Neural cell (in vitro differentiated cells): Measurements from ENCODE around the gene CRELD1. TPM values are rescaled to one million over a fixed set of nuclear protein-coding genes. Genes with fewer than 3 reads are reported as not detected.
A peak's percentile ranks its signal among the peaks of the same experiment; 100 is the strongest.

ENCODE experiments used
- H2AFZ ChIP-seq: fragments of 200-600, 300-800 bp; sonication (generic), shearing (Covaris generic); 2 replicates; pipeline ENCODE4 v1.6.0; 2014; ENCODE audit warnings: low read depth, mild to moderate bottlenecking, antibody characterized with exemption, low read length, moderate library complexity
- H3F3A ChIP-seq: fragments of 200-600 bp; shearing (Covaris generic); 2 replicates; pipeline ENCODE4 v1.6.1; 2016; ENCODE audit warnings: mild to moderate bottlenecking, moderate library complexity, mixed read lengths, antibody characterized with exemption, low read length; ENCODE audit not compliant: insufficient read depth, poor library complexity, severe bottlenecking
- H3K27ac ChIP-seq: fragments of 200-600, 300-800 bp; sonication (generic), shearing (Covaris generic); 2 replicates; pipeline ENCODE4 v1.5.1; 2014; ENCODE audit warnings: mild to moderate bottlenecking, low read length, moderate library complexity
- H3K27me3 ChIP-seq: fragments of 300-800, 200-600 bp; sonication (generic), shearing (Covaris generic); 2 replicates; pipeline ENCODE4 v1.6.0; 2014; ENCODE audit warnings: mild to moderate bottlenecking, low read depth, low read length, moderate library complexity; ENCODE audit not compliant: insufficient read depth
- H3K36me3 ChIP-seq: fragments of 300-800, 200-600 bp; sonication (generic), shearing (Covaris generic); 2 replicates; pipeline ENCODE4 v1.5.1; 2014; ENCODE audit warnings: mild to moderate bottlenecking, antibody characterized with exemption, low read length, moderate library complexity; ENCODE audit not compliant: insufficient read depth
- H3K4me2 ChIP-seq: fragments of 300-800, 200-600 bp; sonication (generic), shearing (Covaris generic); 2 replicates; pipeline ENCODE4 v1.6.0; 2014; ENCODE audit warnings: mild to moderate bottlenecking, low read length
- H3K4me3 ChIP-seq: fragments of 300-800, 200-600 bp; sonication (generic), shearing (Covaris generic); 2 replicates; pipeline ENCODE4 v1.5.1; 2014; ENCODE audit warnings: mild to moderate bottlenecking, low read length, moderate library complexity
- H3K79me2 ChIP-seq: fragments of 200-600 bp; shearing (Covaris generic); replicated peaks from 2 replicates; pipeline ENCODE4 v1.6.0; 2014; ENCODE audit warnings: mild to moderate bottlenecking, low read length, moderate library complexity; ENCODE audit not compliant: insufficient read depth
- H3K9ac ChIP-seq: fragments of 300-800, 200-600 bp; sonication (generic), shearing (Covaris generic); 2 replicates; pipeline ENCODE4 v1.6.1; 2016; ENCODE audit warnings: mild to moderate bottlenecking, low read length, mixed read lengths
- H3K9me2 ChIP-seq: fragments of 200-600 bp; shearing (Covaris generic); 2 replicates; pipeline ENCODE4 v1.6.1; 2016; ENCODE audit warnings: mild to moderate bottlenecking, low read length, mixed read lengths; ENCODE audit not compliant: insufficient read depth
- H3K9me3 ChIP-seq: fragments of 200-600, 300-800 bp; sonication (generic), shearing (Covaris generic); 2 replicates; pipeline ENCODE4 v1.6.1; 2016; ENCODE audit warnings: mild to moderate bottlenecking, mixed run types, low read length, moderate library complexity, mixed read lengths
- H4K20me1 ChIP-seq: fragments of 200-600 bp; shearing (Covaris generic); 2 replicates; pipeline ENCODE4 v1.6.1; 2016; ENCODE audit warnings: mild to moderate bottlenecking, mixed run types; ENCODE audit not compliant: insufficient read depth
- EP300 ChIP-seq: fragments of 450-650 bp; conservative IDR thresholded peaks from 2 replicates; pipeline ENCODE4 v1.6.1; 2014; ENCODE audit warnings: antibody characterized with exemption, mild to moderate bottlenecking, moderate library complexity; ENCODE audit not compliant: poor library complexity, severe bottlenecking
- EZH2 ChIP-seq: fragments of 200-600, 300-800 bp; shearing (Covaris generic), sonication (generic); IDR thresholded peaks from 2 replicates; pipeline ENCODE4 v1.6.1; 2014; ENCODE audit warnings: antibody characterized with exemption, low read length, borderline replicate concordance, mild to moderate bottlenecking; ENCODE audit not compliant: insufficient read depth, poor library complexity, severe bottlenecking
- MXI1 ChIP-seq: fragments of 450-650 bp; conservative IDR thresholded peaks from 2 replicates; pipeline ENCODE4 v1.6.1; 2014; ENCODE audit warnings: antibody characterized with exemption, mild to moderate bottlenecking; ENCODE audit not compliant: poor library complexity, severe bottlenecking
- POLR2AphosphoS5 ChIP-seq: IDR thresholded peaks from 2 replicates; pipeline ENCODE4 v1.6.1; 2012
- RAD21 ChIP-seq: fragments of 450-650 bp; conservative IDR thresholded peaks from 2 replicates; pipeline ENCODE4 v1.6.1; 2014; ENCODE audit warnings: antibody characterized with exemption, mild to moderate bottlenecking, moderate library complexity
- SMC3 ChIP-seq: fragments of 450-650 bp; conservative IDR thresholded peaks from 2 replicates; pipeline ENCODE4 v1.6.1; 2014; ENCODE audit warnings: antibody characterized with exemption, mild to moderate bottlenecking, moderate library complexity; ENCODE audit not compliant: poor library complexity
- TAF1 ChIP-seq: IDR thresholded peaks from 2 replicates; pipeline ENCODE4 v1.6.1; 2012; ENCODE audit warnings: low read depth
- polyA plus RNA-seq: library from polyadenylated mRNA; depleted of rRNA; stranded (reverse); fragments of >200 nt; gene quantifications from 2 replicates; pipeline ENCODE4 v1.2.3, GENCODE V29; 2014
- TF ChIP-seq, protein P1 (sequence below): IDR thresholded peaks from 2 replicates; pipeline ENCODE4 v1.6.1; 2012; ENCODE audit warnings: borderline replicate concordance
- TF ChIP-seq, protein P2 (sequence below): fragments of 450-650 bp; IDR thresholded peaks from 2 replicates; pipeline ENCODE4 v1.5.1; 2014; ENCODE audit warnings: antibody characterized with exemption, mild to moderate bottlenecking, moderate library complexity; ENCODE audit not compliant: poor library complexity, severe bottlenecking

CRELD1 gene
- polyA plus RNA-seq, 1 donor from 2014 or later, result 48.9 TPM

DNA sequence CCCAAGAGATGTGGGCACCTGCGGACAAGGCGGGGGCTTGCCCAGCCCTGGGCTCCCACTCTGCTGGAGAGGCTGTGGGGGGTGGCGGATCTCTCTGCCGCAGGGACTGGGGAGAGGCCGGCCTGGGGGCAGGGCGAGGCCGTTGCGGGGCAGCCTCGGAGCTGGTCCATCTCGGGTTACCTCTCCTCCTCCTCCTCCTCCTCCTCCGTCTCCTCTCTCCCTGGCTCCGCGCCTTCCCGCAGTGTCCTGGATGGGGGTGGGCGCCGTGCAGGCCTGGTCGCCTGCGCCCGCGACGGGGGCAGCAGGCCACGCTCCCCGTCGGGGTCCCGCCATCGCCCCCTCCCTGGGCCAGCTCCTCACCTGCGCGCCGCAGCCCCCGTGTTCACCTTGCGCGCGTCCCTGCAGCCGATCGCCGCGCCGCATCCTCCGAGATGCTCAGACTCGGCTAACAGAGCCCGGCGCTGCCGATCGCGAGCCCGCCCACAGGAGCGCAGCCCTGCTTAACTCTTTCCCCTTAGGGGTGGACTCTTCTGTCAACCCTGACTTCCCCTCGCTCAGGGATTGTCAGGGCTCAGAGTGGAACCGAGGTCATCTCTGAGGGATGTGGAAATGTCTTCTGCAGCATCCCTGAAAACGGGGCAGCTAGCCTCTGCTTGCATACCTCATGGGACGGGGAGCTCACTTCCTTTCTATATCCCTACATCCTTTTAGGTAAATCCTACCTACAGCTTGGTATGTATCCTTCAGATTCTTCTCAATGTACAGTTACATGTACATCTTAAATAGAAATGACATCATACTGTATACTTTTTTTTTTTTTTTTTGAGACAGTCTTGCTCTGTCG lies 18.6 kb downstream of the CRELD1 start, which contains the start of gene PRRT3:
Gene PRRT3 (minus strand): TSS at position 447 of the 844 bp plus-strand sequence. CDS start 2,293 bp downstream, outside the sequence.
- no peaks in the 10 kb centered on the region for H3K9me2 ChIP-seq
- H3K79me2 ChIP-seq, result no peaks in the 10 kb centered on the region
- H3K36me3 ChIP-seq, result no peaks in the 10 kb centered on the region
- H3K9me3 ChIP-seq, result no peaks in the 10 kb centered on the region
- no peaks in the 10 kb centered on the region for H3F3A ChIP-seq
- H4K20me1 ChIP-seq, result no peaks in the 10 kb centered on the region
- TF ChIP-seq MXI1, result peak; percentile 87
- peak; percentile 47 for TF ChIP-seq TAF1
- peak; percentile 81 for TF ChIP-seq POLR2AphosphoS5
- TF ChIP-seq SMC3, result peak; percentile 59
- TF ChIP-seq, protein P1, sequence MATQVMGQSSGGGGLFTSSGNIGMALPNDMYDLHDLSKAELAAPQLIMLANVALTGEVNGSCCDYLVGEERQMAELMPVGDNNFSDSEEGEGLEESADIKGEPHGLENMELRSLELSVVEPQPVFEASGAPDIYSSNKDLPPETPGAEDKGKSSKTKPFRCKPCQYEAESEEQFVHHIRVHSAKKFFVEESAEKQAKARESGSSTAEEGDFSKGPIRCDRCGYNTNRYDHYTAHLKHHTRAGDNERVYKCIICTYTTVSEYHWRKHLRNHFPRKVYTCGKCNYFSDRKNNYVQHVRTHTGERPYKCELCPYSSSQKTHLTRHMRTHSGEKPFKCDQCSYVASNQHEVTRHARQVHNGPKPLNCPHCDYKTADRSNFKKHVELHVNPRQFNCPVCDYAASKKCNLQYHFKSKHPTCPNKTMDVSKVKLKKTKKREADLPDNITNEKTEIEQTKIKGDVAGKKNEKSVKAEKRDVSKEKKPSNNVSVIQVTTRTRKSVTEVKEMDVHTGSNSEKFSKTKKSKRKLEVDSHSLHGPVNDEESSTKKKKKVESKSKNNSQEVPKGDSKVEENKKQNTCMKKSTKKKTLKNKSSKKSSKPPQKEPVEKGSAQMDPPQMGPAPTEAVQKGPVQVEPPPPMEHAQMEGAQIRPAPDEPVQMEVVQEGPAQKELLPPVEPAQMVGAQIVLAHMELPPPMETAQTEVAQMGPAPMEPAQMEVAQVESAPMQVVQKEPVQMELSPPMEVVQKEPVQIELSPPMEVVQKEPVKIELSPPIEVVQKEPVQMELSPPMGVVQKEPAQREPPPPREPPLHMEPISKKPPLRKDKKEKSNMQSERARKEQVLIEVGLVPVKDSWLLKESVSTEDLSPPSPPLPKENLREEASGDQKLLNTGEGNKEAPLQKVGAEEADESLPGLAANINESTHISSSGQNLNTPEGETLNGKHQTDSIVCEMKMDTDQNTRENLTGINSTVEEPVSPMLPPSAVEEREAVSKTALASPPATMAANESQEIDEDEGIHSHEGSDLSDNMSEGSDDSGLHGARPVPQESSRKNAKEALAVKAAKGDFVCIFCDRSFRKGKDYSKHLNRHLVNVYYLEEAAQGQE, result no peak
- TF ChIP-seq EP300, result peak; percentile 54
- TF ChIP-seq, protein P2, sequence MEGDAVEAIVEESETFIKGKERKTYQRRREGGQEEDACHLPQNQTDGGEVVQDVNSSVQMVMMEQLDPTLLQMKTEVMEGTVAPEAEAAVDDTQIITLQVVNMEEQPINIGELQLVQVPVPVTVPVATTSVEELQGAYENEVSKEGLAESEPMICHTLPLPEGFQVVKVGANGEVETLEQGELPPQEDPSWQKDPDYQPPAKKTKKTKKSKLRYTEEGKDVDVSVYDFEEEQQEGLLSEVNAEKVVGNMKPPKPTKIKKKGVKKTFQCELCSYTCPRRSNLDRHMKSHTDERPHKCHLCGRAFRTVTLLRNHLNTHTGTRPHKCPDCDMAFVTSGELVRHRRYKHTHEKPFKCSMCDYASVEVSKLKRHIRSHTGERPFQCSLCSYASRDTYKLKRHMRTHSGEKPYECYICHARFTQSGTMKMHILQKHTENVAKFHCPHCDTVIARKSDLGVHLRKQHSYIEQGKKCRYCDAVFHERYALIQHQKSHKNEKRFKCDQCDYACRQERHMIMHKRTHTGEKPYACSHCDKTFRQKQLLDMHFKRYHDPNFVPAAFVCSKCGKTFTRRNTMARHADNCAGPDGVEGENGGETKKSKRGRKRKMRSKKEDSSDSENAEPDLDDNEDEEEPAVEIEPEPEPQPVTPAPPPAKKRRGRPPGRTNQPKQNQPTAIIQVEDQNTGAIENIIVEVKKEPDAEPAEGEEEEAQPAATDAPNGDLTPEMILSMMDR, result no peak
- TF ChIP-seq RAD21, result peak; percentile 42
- TF ChIP-seq EZH2, result no peak
- peak within 1 kb of the TSS; percentile 77 for H3K9ac ChIP-seq
- H3K27ac ChIP-seq, result no peak within 1 kb of the TSS
- H3K4me3 ChIP-seq, result peak within 1 kb of the TSS; percentile 95
- no peaks in the 10 kb centered on the region for H3K27me3 ChIP-seq
- H2AFZ ChIP-seq, result peak within 1 kb of the TSS; percentile 69
- peak within 1 kb of the TSS; percentile 92 for H3K4me2 ChIP-seq

DNA sequence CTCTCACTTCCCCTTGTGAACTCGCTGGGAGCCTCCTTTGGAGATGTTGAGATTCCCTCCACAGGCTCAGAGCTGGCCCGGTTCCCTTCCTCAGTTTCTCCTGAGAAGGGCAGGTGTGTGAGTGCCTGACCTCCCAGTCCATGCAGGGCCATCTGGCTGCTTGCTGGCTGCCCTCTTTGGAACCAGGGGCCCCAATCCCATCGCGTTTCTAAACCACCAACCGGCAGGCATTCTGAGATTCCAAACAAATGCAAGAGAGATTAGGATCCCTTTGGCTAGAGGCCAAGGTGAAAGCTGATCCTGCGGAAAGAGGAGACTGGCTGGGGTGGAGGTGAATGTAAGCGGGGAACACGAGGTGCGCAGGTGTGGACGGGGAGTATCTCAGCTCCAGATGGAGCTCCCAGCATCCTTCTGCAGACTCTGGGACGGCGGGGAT lies 21.5 kb downstream of the CRELD1 start:
- no peaks in the 10 kb centered on the region for H3K79me2 ChIP-seq
- no peaks in the 10 kb centered on the region for H3K27me3 ChIP-seq
- H3K36me3 ChIP-seq, result no peaks in the 10 kb centered on the region
- no peak overlapping the region for H3K9ac ChIP-seq
- no peak overlapping the region for H3K27ac ChIP-seq
- TF ChIP-seq, protein P2, result no peak
- no peak for TF ChIP-seq EZH2
- H3F3A ChIP-seq, result no peaks in the 10 kb centered on the region
- no peak overlapping the region for H3K4me2 ChIP-seq
- no peaks in the 10 kb centered on the region for H3K9me2 ChIP-seq
- H4K20me1 ChIP-seq, result no peaks in the 10 kb centered on the region
- no peak overlapping the region for H2AFZ ChIP-seq
- H3K4me3 ChIP-seq, result no peak overlapping the region
- H3K9me3 ChIP-seq, result no peaks in the 10 kb centered on the region
